Upper lobe of left lung (tissue), 4 donors: ENCODE measurements around the gene BRCA1.

Experiments used
- POLR2AphosphoS5 ChIP-seq, 2 donors: sonication (generic); formaldehyde crosslinking; IDR thresholded peaks; one replicate each; pipeline ENCODE4 v1.5.1; 2017; ENCODE audit warnings: antibody characterized with exemption in 2 of 2
- TF ChIP-seq, protein P1 (sequence below), 6 experiments: fragments of 450-650 bp in 4 of 6; fragments of 200-600 bp in 2 of 6; sonication (generic) in 2 of 6; IDR thresholded peaks; one replicate each; pipeline ENCODE4 v1.5.1; 2016 to 2019; ENCODE audit warnings: antibody characterized with exemption in 6 of 6

DNA sequence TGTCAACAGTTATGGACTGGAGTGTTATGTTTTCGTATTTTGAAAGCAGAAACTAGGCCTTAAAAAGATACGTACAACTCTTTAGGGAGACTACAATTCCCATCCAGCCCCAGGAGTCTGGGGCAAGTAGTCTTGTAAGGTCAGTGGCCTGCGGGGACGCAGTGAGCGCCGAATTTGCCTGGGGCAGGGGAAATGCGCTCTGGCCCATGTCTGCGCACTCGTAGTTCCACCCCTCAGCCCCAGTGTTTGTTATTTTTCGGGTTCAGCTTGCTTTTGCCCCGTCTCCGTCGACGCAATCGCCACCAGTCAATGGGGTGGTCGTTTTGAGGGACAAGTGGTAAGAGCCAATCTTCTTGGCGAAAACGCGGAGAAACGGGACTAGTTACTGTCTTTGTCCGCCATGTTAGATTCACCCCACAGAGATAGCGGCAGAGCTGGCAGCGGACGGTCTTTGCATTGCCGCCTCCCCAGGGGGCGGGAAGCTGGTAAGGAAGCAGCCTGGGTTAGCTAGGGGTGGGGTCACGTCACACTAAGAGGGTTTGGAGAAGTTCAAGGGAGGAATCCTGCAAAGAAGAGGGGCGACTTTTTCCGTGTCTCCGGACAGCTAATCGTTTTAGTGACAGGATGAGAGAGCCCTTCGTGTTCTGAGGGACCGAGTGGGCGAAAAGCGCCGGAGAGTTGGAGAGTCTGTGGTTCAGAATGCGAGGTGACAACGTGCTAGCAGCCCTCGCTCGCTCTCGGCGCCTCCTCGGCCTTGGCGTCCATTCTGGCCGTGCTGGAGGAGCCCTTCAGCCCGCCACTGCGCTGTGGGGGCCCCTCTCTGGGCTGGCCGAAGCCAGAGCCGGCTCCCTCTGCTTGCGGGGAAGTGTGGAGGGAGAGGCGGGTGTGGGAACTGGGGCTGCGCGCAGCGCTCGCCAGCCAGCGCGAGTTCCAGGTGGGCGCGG, 1.1 kb upstream of the BRCA1 start:
- no peak for TF ChIP-seq POLR2AphosphoS5 (IDR thresholded peaks at IDR 0.05)
- TF ChIP-seq, protein P1, sequence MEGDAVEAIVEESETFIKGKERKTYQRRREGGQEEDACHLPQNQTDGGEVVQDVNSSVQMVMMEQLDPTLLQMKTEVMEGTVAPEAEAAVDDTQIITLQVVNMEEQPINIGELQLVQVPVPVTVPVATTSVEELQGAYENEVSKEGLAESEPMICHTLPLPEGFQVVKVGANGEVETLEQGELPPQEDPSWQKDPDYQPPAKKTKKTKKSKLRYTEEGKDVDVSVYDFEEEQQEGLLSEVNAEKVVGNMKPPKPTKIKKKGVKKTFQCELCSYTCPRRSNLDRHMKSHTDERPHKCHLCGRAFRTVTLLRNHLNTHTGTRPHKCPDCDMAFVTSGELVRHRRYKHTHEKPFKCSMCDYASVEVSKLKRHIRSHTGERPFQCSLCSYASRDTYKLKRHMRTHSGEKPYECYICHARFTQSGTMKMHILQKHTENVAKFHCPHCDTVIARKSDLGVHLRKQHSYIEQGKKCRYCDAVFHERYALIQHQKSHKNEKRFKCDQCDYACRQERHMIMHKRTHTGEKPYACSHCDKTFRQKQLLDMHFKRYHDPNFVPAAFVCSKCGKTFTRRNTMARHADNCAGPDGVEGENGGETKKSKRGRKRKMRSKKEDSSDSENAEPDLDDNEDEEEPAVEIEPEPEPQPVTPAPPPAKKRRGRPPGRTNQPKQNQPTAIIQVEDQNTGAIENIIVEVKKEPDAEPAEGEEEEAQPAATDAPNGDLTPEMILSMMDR (IDR thresholded peaks at IDR 0.05) = no peak
